Mammary epithelial cell (primary cell): Measurements from ENCODE around the gene PLEKHG1.

Experiments
- CTCF ChIP-seq, 2 donors: IDR thresholded peaks in 1 of 2; conservative IDR thresholded peaks in 1 of 2; 2 replicates each; pipeline ENCODE4 v1.5.1; 2011 to 2012; ENCODE audit warnings: inconsistent platforms in 2 of 2, low read length in 2 of 2, mild to moderate bottlenecking in 2 of 2, control low read depth in 1 of 2, low read depth in 1 of 2; ENCODE audit not compliant: insufficient read depth in 1 of 2; ENCODE audit errors: extremely low read depth in 1 of 2
- EZH2 ChIP-seq: IDR thresholded peaks from 2 replicates; pipeline ENCODE4 v1.6.1; 2012; ENCODE audit warnings: low read length, inconsistent platforms, borderline replicate concordance

GRCh38 chr6:150598858-150599198 is 857 bp upstream of the PLEKHG1 start:
- no peak for TF ChIP-seq CTCF (conservative IDR thresholded peaks at IDR 0.05 in 1 of 2, IDR thresholded peaks at IDR 0.05 in 1 of 2; ENCODE audit: extremely low read depth in 1 of 2, insufficient read depth in 1 of 2, low read depth in 1 of 2, low read length in 2 of 2)
- TF ChIP-seq EZH2 = no peak
